GM20431 (cell line): ENCODE results near the gene MAGEA1.
"Not testable (repeated sequence)": the region's sequence is repeated elsewhere in the genome, so short reads cannot be mapped to it uniquely, and the experiment has no call there.

Experiments used
- in situ Hi-C: fragments of 300-500 bp; cut with MseI, MboI; formaldehyde crosslinking; loops from one replicate; pipeline ENCODE4 v1.15.0; 2020; ENCODE audit warnings: low sequenced_read_pairs; ENCODE audit not compliant: unreplicated experiment

Gene MAGEA1, protein sequence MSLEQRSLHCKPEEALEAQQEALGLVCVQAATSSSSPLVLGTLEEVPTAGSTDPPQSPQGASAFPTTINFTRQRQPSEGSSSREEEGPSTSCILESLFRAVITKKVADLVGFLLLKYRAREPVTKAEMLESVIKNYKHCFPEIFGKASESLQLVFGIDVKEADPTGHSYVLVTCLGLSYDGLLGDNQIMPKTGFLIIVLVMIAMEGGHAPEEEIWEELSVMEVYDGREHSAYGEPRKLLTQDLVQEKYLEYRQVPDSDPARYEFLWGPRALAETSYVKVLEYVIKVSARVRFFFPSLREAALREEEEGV

DNA sequence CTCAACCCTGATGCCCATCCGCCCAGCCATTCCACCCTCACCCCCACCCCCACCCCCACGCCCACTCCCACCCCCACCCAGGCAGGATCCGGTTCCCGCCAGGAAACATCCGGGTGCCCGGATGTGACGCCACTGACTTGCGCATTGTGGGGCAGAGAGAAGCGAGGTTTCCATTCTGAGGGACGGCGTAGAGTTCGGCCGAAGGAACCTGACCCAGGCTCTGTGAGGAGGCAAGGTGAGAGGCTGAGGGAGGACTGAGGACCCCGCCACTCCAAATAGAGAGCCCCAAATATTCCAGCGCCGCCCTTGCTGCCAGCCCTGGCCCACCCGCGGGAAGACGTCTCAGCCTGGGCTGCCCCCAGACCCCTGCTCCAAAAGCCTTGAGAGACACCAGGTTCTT, at the start of gene MAGEA1:
Gene MAGEA1, plus strand, starts transcription at position 154 of the 400 bp plus-strand sequence. CDS start 3,106 bp downstream, outside the sequence.
- in situ Hi-C loops: no loop called here

DNA sequence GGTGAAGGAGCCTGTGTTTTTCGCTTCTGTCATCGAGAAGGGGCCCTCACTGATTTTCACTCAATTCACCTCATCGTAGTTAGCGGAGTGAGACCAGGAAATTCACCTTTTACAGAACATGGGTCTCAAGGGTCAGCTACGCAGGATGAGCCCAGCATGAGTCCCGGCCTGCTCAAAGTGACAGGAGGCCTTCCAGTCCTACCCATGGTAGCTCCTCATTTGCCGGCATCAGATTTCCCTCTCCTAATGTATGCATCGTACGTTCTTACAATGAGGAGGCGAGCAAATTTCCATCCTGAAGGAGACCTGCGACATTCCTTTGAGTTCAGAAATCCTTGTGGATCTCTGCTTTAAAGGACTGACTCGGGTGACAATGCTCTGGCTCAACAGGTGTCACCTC, 46.2 kb upstream of the MAGEA1 start:
- in situ Hi-C loops: not testable (repeated sequence)

DNA sequence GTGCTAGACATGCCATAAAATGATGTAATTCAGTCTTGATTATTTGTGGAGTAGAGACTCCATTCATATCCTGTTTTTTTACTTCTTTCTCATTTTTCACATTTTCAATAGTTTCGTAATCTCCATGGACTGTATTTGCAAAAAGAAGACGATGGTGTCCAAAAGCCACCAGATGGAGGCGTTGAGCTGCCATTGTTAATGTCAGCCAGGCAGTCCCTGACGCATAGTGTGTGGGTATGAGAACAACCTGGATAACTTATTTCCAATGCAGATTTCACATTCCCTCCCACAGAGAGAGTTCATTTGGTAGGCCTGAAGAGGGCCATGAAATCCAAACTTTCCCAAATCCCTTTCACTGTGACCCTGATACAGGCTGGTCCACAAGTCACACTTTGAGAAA, 40.0 kb upstream of the MAGEA1 start:
- in situ Hi-C loops: not testable (repeated sequence)

DNA sequence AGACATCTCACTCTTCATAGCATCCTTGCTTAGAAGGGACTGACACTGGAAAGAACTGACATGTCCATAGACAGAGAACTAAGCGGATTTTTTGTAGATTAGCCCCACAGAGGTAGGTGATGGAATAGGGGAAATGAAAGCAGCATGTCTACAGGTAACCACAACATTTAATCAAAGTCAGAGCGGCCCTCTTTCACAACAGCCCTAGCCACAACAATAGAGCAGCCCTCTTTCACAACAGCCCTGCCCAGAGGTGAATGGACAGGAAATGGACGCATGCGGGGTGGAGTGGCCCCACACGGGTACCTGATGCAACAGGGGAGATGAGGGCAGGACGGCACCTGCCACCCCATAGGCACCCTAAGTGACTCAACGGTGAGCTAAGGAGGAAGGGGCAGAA, 32.8 kb upstream of the MAGEA1 start:
- in situ Hi-C loops: not testable (repeated sequence)

DNA sequence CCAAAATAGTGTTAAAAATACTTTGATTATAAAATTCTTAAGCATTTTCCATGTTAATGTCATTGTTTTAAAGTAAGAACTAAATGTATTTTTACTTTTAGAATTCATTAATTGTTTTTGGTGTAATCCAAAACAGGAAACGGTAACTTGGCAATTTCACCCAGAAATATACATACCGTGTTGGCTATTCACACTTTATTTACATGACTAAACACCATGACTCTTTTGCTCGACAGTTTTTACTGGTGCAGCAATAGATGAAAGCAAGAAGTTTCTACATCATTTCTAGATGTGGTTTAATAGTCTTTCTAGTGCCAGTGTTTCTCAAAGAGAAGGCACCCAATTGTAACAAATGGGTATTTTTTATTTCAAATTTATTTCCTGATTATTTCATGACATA, 25.6 kb upstream of the MAGEA1 start:
- in situ Hi-C loops: no loop called here

DNA sequence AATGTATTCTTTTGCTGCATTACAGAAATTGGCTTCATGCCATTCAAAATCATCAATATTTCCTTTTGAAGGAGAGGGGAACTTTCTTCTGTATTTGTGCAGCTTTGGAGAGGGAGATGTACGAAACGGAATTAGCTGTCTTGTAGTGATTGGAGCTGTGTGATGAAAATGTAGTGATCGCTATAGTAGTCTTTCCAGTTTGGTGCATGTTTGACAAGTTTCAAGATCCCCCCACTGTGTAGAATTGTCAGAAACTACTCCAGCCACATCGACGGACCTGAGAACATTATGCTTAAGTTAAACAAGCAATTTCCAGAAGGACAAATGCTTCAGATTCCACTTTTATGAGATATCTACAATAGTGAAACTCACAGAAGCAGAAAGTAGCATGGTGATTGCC, 21.6 kb upstream of the MAGEA1 start:
- in situ Hi-C loops: no loop called here

DNA sequence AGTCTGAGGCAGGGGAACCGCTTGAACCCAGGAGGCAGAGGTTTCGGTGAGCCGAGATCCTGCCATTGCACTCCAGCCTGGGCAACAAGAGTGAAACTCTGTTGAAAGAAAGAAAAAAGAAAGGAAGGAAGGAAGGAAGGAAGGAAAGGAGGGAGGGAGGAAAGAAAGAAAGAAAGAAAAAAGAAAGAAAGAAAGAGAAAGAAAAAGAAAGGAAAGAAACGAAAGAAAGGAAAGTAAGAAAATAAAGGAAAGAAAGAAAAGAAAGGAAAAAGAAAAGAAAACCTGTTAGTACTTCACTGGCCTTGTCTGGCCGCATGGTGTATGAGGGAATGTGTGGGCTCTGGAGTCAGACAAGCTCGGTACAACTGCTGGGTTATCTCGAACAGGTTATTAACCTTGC, 20.8 kb upstream of the MAGEA1 start:
- in situ Hi-C loops: no loop called here

DNA sequence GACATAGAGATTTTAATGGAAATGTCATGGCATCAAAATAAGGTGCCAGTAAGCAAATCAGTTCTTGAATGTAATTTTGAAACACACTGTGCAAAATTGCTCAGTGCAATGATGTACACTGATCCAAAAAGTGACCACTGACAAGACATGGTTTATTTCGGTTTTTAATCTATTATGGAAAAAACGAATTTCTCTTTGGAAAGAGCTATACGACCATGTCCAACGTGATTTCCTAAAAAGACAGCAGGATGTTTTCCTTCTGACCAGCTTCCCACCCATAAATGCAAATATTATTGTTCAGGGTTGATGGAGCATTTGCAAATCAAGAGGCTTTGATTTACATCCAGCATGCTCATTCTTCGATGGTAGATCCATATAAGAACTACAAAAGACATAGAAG, 17.1 kb upstream of the MAGEA1 start:
- in situ Hi-C loops: no loop called here

DNA sequence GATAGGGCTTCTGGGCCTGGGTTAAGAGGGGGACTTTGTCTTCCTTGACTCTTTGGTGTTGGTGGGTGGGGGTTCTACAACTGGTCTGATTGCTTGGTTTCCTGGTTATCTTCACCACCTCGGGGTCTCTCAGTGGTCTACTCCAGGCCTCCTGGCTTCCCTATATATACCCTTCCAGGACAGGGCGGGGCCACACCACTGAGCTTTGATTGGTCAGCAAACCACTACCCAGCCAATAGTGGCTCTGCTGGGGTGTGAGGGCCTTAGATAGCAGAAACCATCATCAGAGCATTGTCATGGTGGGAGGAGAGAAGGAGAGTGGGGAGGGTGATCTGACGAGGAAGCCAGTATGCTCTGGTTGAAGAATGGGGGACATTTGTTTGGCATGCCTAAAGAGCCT, 14.4 kb upstream of the MAGEA1 start:
- in situ Hi-C loops: no loop called here

DNA sequence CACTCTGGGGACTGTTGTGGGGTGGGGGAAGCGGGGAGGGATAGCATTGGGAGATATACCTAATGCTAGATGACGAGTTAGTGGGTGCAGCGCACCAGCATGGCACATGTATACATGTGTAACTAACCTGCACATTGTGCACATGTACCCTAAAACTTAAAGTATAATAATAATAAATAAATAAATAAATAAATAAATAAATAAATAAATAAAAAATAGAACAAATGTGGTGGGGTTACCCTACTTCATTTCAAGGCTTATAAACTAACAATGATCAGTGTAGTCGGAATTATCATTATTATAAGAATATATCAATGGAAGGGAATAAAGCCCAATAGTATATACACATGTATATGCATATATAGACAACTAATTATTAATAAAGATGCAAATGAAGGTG, 10.7 kb upstream of the MAGEA1 start:
- in situ Hi-C loops: not testable (repeated sequence)

DNA sequence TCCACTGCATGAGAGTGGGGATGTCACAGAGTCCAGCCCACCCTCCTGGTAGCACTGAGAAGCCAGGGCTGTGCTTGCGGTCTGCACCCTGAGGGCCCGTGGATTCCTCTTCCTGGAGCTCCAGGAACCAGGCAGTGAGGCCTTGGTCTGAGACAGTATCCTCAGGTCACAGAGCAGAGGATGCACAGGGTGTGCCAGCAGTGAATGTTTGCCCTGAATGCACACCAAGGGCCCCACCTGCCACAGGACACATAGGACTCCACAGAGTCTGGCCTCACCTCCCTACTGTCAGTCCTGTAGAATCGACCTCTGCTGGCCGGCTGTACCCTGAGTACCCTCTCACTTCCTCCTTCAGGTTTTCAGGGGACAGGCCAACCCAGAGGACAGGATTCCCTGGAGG, 2.7 kb downstream of the MAGEA1 start:
- in situ Hi-C loops: no loop called here

DNA sequence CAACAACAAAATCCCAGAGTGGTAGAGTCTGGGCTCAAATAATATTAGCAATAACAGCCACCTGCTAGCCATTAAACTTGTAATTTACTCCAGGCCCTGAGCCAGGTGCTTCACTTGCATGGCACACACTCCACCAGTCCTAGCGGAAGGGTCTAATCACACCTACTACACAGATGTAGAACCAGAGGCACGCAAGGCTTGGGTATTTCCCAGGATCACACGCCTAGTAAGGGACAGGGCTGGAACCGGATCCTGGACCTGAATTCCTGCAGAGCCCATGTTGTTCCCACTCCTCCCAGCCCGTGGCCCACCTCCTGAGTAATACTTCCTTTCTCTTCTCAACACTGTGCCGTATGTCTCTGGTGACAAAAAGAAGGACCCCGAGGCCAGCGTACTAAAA, 5.7 kb downstream of the MAGEA1 start:
- in situ Hi-C loops: no loop called here

DNA sequence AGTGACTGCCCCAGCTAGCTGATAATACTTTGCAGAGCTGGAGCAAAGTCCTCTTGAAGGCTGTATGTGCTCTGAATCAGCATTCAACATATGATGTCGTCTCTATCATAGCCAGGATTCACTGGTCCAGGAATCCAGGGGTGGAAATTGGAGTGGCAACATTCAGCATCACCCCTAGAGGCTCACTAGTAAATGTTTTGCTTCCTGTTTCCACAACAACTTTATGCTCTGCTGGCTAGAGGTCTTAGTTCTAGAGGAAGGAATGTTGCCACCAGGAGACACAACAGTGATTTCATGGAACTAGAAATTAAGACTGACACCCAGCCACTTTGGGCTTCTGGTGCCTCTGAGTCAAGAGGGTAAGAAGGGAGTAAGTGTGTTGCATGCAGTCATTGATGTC, 11.3 kb downstream of the MAGEA1 start:
- in situ Hi-C loops: no loop called here

DNA sequence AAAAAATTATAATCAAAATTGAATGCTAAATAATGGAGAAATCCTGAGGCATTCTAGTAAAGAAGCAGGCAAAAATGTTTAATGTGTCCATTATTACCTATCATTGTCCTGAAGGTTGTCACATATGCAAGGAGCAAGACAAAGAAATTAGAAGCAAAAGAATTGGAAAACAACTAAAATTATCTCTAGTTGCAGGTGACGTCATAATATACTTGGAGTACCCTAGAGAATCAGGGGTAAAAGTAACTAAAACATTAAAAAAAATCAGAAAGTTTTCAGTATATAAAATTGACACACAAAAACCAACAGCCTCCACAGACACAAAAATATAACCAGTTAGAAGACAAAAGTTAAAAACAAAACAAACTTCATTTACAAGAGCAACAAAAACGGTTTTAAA, 21.4 kb downstream of the MAGEA1 start:
- in situ Hi-C loops: no loop called here

DNA sequence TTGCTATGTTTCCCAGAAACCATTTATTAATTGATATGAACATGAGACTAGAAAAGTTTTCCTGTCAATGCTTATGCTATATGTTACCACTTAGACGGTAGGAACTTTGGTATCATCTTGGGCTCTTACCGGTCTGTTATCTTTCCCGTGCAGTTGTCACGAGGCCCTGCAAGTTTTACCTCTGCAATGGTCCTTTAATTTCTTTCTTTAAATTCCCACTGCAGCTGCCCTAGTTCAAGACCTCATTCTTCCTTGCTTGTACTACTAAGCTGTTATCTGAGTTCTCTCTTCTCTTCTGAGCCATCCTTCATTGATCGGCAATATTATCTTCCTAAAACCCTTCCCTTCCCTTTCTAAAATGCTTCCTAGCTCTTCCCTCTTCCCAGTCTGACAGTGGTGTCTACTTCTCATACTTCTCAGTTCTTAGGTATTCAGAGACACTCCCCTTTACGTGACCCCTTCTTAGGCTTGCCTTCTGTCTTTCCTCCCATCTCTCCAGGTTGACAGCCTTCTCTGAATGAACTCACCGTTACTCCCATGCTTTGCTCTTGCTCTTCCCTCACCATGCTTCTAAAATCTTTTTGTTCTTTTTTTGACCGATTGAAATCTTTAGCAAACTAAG, 27.5 kb downstream of the MAGEA1 start:
- in situ Hi-C loops: no loop called here

DNA sequence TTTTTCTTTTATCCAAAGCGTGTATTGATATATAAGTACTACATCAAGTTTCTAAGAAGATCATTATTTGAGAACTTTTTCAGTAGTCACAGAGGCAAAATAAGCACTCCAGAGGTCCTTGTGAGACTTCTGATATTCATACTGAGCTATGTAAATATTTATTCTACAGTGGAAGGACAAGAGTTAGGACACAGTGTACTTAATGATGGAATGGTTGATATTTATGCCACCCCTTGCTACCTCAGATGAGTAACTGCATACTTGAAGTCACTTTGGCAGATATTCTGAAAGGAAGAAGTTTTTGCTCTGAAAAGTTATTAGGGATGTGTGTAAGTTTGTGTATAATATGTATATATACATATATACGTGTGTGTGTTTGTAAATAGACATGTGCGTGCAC, 30.3 kb downstream of the MAGEA1 start:
- in situ Hi-C loops: no loop called here

DNA sequence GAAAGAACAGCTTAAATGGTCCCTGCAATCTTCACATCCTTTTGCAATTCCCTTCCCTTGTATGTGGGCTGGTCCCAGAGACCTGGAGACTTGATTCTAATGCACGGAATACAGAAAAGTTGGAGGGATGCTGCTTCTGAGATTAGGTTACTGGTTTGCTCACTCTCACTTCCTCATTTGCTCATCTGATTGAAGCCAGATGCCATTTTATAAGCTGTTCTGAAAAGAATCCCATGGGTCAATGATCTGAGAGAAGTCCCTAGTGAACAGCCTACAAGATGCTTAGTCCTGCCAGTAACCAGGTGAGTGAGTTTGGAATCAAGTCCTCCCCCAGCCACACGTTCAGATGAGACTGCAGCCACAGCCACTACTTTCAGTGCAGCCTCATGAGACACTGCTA, 35.9 kb downstream of the MAGEA1 start:
- in situ Hi-C loops: no loop called here

DNA sequence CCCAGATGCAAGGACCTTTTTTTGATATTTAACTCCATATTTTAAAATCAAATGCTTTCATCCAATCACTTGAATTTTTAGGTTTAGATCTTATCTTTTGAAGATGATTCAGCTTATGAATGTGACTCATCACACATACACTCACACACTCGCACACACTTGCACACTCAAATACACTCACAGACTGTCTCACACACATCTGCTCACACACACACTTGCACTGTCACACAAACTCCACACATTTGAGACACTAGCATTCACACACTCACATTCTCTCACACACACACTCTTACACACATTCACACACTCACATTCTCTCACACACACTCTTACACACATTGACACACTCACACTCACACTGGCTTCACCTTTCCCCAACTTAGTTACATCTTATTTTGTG, 37.8 kb downstream of the MAGEA1 start:
- in situ Hi-C loops: no loop called here

DNA sequence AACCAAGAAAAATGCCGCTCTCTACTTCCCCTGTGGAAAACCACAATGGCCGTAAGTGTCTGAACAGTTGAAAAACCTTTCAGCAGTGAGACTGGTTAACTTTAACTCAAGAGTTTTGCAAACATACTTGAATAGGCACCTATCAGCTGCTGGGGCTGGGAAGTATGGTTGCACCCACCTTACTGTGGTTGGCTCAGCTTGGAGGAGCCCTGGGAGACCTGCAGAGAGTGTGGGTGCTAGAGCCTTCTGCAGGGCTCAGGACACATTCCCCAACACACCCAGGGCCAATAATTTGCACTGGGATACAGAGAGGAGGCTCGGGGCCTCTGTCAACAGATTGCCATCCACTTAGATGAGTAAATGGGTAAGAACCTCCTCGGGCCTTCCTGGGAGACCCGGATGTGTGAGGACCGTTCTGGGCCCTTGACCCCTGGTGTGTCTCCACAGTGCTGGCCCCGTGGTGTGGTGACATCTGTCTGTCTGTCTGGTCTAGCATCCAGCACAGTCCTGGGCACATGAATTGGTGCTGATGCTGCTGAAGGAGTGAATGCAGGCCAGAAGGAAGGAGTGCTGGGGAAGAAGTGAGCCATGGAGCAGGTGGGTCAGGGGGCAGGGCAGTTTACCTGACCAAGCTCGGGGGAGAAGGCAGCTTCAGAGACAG, 46.5 kb downstream of the MAGEA1 start:
- in situ Hi-C loops: no loop called here

DNA sequence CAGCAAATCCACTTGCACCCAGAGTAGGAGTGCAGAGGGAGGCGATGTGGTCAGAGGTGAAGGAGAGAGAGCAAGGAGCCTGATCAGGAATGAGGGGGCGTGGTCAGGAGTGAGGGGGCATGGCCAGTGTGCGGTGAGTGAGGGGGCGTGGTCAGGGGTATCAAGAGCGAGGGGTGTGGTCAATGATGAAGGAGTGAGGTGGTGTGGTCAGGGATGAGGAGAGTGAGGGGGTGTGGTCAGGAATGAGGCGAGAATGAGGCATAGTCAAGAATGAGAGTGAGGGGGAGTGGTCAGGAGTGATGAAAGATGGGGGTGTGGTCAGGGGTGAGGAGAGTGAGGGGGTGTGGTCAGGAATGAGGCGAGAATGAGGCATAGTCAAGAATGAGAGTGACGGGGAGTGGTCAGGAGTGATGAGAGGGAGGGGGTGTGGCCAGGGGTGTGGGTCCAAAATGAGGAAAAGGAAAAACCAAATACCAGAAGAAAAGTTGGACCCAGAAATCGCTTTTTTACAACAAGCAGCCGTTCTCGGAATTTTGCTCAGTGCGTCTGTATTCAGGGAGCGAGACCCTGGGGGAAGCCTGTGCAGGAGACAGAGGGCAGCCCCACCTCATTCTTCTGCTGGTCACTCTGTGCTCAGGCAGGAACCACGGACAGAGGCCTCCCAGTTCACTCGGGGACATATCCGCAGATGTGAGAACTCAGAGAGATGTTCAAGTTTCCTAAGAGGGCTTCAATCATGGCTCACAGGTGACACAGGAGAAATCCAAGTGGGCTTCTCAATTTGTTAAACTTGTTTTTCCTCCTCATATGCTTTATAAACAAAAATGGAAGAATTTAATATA, 47.5 kb downstream of the MAGEA1 start:
- in situ Hi-C loops: no loop called here
